ENCODE data around the gene TMEM253.
A peak's percentile ranks its signal among the peaks of the same experiment; 100 is the strongest.

Gene TMEM253

DNA sequence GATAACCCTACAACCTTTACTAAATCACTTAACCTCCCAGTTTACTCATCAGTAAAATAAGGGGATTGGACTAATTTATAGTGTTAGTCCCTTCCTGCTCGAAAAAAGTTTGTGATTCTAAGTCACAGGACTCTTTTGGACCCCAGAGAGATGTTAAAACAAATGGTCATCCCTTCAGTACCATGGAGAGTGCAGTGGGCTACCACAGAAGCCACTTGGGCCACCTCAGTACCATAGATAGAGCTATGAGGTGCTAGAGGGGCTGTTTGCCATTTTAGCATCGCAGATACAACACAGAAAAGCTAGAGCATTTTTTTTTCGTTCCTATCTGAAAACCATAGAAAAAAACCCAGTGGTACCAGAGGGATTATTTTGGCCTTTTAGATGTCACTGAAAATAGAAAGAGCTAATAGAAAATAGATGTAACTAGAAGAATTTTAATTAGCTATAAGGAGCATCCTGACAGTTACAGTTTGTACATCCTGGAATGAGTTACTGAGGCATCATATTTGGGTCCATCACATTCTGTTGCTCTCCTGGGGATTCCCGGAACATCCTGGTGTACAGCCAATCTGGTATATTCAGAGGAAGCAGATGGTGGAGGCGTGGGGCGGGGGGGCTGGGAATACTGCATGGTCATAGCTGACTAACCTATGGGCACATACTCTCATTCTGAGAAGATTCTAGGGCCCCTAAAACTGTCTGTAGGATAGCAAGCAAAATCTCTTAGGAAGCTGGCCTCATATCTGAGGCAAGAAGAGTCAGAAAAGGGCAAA, 5.2 kb upstream of the TMEM253 start:
- TF ChIP-seq, protein P1, sequence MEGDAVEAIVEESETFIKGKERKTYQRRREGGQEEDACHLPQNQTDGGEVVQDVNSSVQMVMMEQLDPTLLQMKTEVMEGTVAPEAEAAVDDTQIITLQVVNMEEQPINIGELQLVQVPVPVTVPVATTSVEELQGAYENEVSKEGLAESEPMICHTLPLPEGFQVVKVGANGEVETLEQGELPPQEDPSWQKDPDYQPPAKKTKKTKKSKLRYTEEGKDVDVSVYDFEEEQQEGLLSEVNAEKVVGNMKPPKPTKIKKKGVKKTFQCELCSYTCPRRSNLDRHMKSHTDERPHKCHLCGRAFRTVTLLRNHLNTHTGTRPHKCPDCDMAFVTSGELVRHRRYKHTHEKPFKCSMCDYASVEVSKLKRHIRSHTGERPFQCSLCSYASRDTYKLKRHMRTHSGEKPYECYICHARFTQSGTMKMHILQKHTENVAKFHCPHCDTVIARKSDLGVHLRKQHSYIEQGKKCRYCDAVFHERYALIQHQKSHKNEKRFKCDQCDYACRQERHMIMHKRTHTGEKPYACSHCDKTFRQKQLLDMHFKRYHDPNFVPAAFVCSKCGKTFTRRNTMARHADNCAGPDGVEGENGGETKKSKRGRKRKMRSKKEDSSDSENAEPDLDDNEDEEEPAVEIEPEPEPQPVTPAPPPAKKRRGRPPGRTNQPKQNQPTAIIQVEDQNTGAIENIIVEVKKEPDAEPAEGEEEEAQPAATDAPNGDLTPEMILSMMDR (IDR thresholded peaks at IDR 0.05; ENCODE audit: low read depth, low read length, missing control alignments), result no peak
- DNase-seq (ENCODE audit: low read depth), result no peak
- H3K4me3 ChIP-seq (ENCODE audit: low read depth, low read length), result no peak overlapping the region

DNA sequence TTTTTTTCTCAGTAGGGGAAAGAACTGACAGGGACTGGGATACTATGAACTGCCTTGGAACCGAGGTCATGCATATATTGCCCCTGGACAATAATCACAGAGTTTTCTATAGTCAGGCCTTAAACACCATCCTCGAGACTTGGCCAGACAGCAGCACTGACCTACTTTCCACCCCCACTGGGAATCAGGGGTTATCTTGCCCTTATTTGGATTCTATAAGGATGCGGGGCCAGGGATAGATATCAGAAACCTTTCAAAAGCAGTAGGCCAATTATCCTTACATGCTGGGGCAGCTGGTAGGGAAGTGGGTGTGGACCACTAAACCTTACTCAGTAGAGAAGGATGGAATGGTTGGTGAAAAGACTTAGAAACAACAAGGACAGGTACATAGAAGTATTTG, 4.4 kb upstream of the TMEM253 start:
- no peak for DNase-seq (ENCODE audit: low read depth)
- TF ChIP-seq, protein P1 (IDR thresholded peaks at IDR 0.05; ENCODE audit: low read depth, low read length, missing control alignments), result no peak
- no peak overlapping the region for H3K4me3 ChIP-seq (ENCODE audit: low read depth, low read length)

DNA sequence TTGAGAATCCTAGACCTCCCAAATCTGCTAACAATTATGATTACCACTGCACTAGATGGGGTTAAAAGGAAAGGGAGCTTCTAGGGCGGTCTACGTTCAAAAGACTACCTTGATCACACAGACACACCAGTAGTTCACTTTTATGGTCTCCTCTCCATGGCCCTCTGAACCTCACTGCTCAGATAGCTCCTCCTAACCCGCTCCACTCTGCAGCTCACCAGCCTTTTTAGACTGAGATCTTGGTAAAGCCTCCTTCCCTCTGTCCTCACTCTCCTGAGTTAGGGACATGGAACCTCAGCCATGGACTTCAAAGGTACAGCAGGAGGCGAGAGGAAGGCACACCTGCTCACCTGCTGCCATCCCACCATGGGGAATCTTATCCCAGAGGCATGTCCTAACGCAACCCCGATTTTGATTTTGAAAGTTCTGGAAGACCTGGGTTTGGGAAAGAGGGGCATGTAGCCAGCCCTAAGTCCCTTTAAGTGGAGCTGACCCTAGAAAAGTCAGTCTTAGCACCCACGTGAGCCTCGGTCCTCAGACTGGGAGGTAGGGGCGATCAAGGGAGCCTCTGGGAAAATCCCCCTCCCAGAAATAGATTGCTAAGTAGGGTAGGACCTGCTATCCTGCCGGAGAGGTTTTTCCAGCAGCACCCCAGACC, 3.8 kb upstream of the TMEM253 start:
- no peak for DNase-seq (ENCODE audit: low read depth)
- no peak overlapping the region for H3K4me3 ChIP-seq (ENCODE audit: low read depth, low read length)
- TF ChIP-seq, protein P1 (IDR thresholded peaks at IDR 0.05; ENCODE audit: low read depth, low read length, missing control alignments), result no peak

DNA sequence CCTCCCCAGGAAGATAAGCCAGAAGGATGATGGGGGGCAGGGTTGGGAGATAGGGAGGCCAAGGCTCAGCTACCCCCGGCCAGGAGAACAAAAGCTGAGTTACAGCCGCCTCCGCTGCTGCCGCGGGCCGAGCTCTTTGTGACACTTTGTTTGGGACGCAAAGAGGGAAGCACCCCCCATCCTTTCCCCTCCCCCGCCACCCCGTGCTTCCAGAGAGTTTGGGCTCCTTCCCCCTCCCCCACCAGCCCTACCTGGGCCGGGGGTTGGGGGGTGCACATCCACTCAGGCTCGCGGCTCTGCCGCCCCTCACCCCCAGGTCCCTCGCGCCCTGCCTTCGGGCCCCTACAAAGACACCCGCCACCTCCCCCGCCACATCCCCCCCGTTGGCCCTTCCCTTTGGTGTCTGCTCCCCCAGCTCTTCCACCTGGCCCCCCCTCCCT, 3.2 kb upstream of the TMEM253 start:
- H3K4me3 ChIP-seq (ENCODE audit: low read depth, low read length), result no peak overlapping the region
- TF ChIP-seq, protein P1 (IDR thresholded peaks at IDR 0.05; ENCODE audit: low read depth, low read length, missing control alignments), result no peak
- no peak for DNase-seq (ENCODE audit: low read depth)

DNA sequence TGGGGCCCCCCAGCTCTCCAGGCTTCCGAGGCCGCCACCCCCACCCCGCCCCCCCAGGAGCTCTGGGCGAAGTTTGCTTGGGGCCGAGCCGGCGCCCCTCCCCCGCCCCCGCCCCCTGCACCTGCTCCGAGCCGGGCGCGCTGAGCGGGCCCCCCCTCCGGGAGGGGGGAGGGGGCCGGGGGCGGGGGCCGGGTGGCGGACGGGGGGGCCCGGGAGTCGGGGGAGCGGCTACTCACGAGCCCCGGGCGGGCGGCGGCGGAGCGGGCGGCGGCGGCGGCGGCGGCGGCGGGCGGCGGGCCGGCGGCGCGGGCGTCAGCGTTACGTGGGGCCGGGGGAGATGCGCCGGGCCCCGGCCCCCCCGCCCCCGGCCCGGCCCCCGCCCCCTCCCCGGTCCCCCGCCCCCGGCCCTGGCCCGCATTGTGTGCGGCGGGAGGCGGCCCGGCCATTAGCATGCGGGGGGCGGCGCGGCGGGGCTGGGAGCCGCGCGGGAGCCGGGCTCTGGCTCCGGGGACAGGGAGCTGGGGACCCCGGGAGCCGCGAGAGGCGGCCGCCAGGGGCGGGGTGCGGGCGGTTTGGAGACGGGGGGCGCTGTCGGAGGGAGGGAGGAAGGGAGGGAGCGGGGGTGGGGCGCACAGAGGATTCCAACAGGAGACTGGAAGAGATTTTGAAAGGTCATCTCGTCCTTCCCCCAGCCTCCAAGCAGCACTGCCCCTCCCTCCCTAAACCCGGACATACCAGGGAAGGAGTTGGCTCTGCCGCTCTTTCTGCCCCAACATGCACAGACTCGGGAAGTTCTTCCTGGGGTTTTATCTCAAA, 2.6 kb upstream of the TMEM253 start, which contains the start of gene ZNF219:
Gene ZNF219, minus strand, starts transcription at position 580 of the 816 bp plus-strand sequence. CDS start 5,064 bp downstream, outside the sequence.
- TF ChIP-seq, protein P1 (IDR thresholded peaks at IDR 0.05; ENCODE audit: low read depth, low read length, missing control alignments), result peak; percentile 15
- H3K4me3 ChIP-seq (ENCODE audit: low read depth, low read length), result peak within 1 kb of the TSS; percentile 47
- no peak for DNase-seq (ENCODE audit: low read depth)

- H3K4me3 ChIP-seq (ENCODE audit: low read depth, low read length), result peak overlapping the region; percentile 47; the same call in 1 of the 2 replicates
- TF ChIP-seq, protein P1 (IDR thresholded peaks at IDR 0.05; ENCODE audit: low read depth, low read length, missing control alignments), result no peak
- DNase-seq (ENCODE audit: low read depth), result no peak
Observed at GRCh38 chr14:21098892-21099595, 1.8 kb upstream of the TMEM253 start.
